GM20431 (cell line): ENCODE data around the gene PYGB.
"Not testable (repeated sequence)": the region's sequence is repeated elsewhere in the genome, so short reads cannot be mapped to it uniquely, and the experiment has no call there.

ENCODE experiments used
- in situ Hi-C: fragments of 300-500 bp; cut with MseI, MboI; formaldehyde crosslinking; loops from one replicate; pipeline ENCODE4 v1.15.0; 2020; ENCODE audit warnings: low sequenced_read_pairs; ENCODE audit not compliant: unreplicated experiment

Gene PYGB

GRCh38 chr20:25259358-25259757 lies 11.5 kb downstream of the PYGB start:
- in situ Hi-C loops, result no loop called here

DNA sequence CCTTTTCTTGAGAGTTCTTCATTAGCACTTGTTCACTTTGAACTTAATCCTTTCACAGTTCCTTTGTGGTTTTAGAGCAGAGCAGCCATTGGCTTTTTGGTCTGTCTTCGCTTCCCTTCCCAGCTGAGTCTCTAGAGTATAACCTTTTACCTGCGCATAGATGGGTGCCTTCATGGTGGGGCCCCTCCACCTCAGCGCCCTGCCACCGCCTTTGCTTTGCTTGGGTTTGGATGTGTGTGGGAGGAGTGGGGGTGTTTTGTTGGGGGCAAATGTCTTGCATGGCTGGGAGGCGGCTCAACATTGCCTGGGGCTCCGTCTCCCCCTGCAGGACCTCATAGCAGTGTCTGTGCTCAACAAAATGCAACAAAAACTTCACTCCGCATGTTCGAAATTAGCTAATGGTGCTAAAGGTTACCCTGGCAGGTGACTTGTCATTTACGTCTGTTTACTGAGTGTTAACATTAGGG lies 11.9 kb downstream of the PYGB start:
- in situ Hi-C loops, result no loop called here

DNA sequence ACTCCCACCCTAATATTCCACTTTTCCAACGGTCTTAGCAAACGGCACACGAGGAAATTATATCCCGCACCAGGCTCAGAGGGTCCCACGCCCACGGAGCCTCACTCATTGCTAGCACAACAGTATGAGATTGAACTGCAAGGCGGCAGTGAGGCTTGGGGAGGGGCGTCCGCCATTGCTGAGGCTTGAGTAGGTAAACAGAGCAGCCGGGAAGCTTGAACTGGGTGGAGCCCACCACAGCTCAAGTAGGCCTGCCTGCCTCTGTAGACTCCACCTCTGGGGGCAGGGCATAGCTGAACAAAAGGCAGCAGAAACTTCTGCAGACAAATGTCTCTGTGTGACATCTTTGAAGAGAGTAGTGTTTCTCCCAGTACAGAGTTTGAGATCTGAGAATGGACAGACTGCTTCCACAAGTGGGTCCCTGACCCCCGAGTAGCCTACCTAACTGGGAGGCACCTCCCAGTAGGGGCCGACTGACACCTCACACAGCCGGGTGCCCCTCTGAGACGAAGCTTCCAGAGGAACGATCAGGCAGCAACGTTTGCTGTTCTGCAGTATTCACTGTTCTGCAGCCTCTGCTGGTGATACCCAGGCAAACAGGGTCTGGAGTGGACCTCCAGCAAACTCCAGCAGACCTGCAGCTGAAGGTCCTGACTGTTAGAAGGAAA lies 13.0 kb downstream of the PYGB start:
- in situ Hi-C loops, result not testable (repeated sequence)

- in situ Hi-C loops, result no loop called here
Observed at GRCh38 chr20:25269057-25269832, 21.4 kb downstream of the PYGB start.

GRCh38 chr20:25269833-25270170 lies 21.9 kb downstream of the PYGB start:
- in situ Hi-C loops, result no loop called here

GRCh38 chr20:25270829-25271251 lies 23.0 kb downstream of the PYGB start:
- in situ Hi-C loops, result no loop called here

DNA sequence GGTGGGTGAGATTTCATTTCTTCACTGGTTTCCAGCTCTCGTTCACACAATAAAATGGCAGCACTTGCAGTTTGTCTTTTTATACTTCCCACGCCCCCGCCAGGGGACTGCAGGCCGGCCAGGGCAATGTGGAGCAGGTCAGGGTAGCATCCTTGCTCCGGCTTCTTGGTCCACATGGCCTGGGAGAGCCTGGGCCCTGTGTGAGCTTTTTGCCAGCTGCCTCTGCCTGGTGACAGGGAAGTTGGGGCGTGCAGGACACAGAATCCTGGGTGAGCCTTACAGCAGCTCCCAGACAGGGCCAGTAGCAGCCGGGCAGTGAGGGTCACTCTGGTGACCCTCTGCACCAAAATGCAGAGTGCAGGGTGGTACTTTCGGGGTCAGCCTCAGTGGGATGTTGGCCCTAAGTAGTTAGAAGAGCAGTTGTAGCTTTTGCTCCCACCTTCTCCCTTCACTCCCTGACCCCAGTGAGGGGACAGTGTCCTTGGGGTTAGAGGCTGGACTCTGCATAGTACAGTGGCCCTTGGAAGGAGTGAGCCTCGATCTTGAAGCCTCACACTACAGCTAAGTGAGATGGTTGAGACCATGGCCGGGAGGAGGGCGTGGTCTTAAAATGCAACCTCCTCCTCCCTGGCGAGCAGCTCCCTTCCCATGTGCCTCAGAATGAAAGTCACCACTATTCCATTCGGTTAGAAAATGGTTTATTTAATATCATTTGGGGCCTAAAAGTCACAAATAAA lies 23.8 kb downstream of the PYGB start:
- in situ Hi-C loops, result no loop called here

DNA sequence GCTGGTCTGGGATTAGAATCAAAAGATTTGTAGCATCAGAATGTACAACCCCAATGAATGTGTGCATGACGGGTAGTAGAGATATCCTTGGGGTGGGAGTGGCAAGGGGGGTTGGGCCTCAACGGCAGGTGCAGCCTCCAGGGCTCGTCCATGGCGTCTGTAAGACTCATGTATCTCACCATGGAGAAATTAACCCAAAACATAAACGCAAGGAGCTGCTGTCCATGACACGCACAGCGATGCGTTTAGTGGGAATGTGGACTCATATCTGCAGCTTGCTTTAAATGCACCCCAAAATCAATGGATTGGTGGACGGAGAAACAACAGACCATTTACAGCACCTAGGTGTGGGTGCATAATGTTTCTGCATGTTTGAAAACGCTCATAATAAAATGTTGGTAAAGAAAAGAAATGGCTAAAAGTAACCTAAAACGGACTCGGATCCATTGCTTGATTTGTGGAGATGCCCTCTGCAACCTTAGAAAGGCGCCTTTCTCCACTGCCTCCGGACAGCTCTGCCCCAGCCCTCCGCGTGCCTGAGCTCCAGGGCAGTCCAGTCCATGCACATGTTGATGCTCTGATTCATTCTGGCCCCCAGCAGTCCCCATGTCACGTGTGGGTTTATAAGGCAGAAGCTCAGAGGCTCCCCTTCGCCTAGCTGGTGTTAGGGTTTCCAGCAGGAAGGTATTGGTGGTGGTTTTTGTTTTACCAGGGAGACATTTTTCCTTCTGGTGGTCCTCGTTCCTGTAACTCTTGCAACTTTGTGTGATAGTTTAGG lies 24.5 kb downstream of the PYGB start:
- in situ Hi-C loops, result no loop called here

DNA sequence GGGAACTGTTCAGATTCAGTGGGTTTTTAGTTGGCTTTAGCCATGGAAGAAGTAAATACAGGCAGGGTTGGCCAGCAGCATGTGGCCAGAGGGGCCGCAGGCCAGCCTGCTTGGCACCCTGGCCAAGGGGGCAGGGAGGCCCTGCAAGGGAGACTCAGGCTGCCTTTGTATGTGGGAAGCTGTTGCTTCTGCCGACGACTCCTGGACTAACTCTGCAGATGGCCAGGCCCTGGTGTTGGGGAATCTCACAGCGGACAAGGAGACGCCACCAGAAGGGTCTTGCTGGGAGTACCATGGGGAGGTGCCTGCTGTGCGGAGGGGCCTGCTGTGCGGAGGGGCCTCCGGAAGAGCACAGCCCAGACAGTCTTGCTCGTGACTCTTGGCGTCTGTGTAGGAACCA lies 25.2 kb downstream of the PYGB start:
- in situ Hi-C loops, result no loop called here

DNA sequence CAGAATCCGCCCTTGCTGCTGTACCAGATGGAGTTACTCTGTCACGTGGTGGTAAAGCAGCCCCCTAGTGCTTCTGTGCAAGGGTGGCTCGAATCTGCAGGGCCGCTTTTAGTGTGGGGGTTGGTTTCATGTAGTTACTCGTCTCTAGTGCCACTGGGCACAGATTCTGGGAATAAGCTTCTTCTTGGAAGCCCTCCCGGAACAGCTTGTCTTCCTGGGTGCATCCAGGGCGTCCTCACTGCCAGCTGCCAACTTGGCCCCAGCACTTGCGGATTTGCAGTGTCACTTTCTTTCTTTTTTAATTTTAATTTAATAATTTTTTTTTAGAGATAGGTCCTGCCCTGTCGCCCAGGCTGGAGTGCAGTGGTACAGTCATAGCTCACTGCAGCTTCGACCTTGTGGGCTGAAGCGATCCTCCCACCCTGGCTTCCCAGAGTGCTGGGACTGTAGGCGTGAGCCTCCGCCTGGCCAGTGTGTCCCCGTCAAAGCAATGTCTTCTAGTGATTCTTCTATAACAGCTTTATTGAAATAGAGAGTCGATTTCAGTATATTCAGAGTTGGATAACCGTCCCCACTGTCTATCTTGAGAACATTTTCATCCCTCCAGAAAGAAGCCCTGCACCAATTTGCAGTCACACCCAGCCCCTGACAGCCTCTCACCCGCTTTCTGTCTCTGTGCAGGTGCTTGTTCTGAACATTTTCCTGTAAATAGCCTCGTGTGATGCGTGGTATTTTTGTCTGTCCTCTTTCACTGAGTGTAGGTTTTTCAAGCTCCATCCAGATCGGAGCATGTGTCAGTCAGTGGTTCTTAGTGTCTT lies 25.9 kb downstream of the PYGB start:
- in situ Hi-C loops, result no loop called here

DNA sequence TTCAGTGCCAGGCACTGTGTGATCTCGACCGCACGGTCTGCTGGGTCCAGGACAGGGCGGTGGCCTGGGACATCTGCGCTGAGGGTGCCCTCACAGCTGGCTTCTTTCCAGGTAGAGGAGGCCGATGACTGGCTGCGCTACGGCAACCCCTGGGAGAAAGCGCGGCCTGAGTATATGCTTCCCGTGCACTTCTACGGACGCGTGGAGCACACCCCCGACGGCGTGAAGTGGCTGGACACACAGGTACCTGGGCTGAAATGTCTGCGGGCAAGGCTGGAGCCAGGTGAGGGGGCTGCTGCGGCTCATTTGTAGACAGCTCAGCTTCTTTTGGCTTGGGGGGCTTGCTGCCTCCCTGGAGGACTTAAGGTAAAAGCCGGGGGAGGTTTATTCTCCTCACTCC lies 26.6 kb downstream of the PYGB start:
- in situ Hi-C loops, result no loop called here

DNA sequence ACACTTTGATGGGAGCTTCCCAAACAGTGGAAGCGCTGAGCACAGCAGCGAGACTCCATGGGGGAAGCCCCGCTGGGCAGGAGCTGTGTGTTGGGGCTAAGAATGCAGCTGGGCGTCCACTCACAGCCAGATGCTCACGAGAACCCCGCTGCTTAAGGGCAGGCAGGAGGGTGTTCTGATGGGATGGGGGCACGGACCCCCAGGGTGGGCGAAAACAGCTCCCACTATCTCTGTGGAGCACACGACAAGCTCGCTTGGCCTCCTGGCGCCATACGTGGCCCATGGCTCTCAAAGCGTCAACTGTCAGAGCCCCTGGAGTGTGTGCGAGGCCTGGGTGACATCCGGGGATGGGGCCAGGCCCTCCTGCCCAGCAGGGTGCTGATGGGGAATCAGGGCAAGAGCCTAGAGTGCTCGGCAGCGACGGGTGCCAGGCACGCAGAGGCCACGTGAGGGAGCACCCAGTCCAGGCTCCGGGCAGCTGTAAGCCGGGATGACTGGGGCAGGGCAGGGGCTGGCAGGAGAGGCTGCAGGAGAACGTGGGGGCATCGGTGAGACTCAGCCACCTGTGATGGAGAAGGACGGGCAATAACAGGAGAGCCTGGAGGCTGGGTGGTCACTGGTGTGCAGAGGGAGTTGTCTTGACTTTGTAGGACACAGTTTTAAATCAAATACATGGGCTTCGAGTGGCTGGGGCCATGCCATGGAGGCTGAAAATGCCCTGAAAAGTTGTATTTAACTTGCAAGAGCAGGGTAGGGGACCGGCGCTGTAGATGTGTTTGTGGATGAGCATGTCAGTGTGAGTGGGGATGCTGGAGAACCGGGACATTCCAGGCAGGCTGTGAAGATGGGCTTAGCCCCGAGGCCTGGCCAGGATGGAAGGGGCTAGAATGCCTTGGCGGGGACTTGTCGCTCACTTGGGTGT lies 27.3 kb downstream of the PYGB start:
- in situ Hi-C loops, result no loop called here

GRCh38 chr20:25275813-25276532 lies 28.1 kb downstream of the PYGB start:
- in situ Hi-C loops, result no loop called here

DNA sequence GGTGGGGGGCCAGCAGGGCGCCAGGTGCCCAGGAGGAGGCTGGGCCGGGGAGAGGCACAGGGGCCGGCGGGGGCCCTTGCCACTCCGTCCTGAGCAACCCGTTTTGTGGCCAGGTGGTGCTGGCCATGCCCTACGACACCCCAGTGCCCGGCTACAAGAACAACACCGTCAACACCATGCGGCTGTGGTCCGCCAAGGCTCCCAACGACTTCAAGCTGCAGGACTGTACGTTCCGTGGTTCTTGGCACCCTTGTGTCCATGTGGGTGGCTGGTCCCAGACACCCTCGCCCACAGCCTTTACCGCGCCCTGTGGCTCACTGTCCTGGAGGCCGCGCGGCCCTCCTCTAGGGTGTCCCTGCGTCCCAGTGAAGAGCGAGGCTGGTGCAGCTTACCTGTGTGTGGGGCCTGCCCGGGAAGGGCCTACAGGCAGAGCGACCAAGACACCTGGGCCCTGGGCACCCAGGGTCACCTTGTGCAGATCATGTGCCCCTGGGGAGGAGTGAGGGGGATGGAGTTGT lies 28.7 kb downstream of the PYGB start:
- in situ Hi-C loops, result no loop called here

DNA sequence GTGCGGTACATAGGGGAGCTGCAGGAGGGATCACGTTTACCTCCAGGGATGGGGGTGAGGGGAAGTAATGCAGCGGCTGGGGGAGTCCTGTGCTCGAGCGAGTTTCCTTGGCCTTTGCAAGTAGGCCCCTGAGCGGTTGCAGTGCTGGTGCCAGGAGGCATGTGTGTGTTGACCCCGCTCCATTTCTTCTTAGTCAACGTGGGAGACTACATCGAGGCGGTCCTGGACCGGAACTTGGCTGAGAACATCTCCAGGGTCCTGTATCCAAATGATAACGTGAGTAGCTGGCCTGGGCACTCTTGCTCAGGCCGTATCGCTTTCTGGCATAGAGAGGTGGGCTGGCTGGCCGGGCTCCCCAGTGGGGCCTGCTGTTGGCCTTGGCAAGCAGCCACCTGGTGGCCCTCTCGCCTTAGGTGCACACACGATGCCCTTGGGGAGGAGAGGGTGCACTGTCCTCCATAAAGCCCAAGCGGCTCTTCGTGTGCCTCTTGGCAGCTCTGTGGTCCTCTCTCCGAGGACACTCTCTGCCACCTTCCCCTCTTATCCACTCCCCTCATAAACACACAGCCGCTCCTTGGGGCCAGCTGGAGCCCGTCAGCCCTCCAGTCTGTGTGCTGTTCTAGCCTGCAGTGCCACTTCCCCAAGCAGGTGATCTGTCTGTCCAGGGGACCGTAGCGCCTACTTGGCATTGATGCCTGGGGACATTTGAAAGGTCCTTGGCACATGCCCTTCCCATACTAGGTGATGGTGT lies 29.3 kb downstream of the PYGB start:
- in situ Hi-C loops, result no loop called here

- in situ Hi-C loops, result no loop called here
Observed at GRCh38 chr20:25277941-25278521, 30.1 kb downstream of the PYGB start.
